ENCODE measurements around the gene HLA-DMA. TPM values are rescaled to one million over a fixed set of nuclear protein-coding genes. Genes with fewer than 3 reads are reported as not detected.

Gene HLA-DMA
- total and polyA plus RNA-seq, 2 of the 13 experiments (the other 11 are each of a cell fraction or from before 2014, with no cell fraction given) = 0.70 to 0.71 TPM

DNA sequence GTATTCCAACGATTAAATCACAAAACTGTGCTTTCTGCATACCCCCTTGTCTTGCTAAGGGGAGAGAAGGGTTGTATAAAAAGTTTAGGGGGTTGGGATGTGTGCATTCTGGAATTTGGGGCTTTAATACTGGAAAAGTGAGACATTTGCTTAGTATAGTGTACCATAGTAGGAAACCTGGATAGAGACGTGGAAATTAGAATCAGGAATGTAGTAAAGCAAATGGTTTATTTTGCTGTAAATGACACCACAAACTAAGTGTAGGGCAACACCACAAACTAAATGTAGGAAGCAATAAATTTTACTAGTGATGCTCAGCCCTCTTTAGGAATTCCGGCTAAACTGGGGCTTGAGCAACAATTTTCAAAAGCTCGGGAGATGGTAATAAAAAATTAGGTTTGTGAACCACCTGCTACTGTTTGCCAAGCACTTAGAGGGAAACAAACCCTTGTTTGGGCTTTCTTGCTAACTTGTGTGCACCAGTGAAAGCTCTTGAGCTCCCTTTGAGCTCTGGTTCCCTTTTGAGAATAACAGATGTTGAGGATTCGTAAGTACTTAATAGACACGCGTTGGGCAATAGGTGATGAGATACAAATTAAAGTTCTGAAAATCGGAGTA, 29.3 kb upstream of the HLA-DMA start (continued):
- TF ChIP-seq, protein P1, sequence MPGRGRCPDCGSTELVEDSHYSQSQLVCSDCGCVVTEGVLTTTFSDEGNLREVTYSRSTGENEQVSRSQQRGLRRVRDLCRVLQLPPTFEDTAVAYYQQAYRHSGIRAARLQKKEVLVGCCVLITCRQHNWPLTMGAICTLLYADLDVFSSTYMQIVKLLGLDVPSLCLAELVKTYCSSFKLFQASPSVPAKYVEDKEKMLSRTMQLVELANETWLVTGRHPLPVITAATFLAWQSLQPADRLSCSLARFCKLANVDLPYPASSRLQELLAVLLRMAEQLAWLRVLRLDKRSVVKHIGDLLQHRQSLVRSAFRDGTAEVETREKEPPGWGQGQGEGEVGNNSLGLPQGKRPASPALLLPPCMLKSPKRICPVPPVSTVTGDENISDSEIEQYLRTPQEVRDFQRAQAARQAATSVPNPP (CRISPR knock-in tag; IDR thresholded peaks at IDR 0.05) = 0 out of 2 replicates have a peak, but pooled peaks have one; percentile 45
- TF ChIP-seq KLF9 (CRISPR knock-in tag; IDR thresholded peaks at IDR 0.05; ENCODE audit: low read depth) (no peak), POLR2A (IDR thresholded peaks at IDR 0.05; ENCODE audit: insufficient read depth in 1 of 2, low read depth in 2 of 2, low read length in 2 of 2) (peak in 1 of 2 experiments; percentile 59; a peak in 1 of 4 replicates)
- TF ChIP-seq, protein P2, sequence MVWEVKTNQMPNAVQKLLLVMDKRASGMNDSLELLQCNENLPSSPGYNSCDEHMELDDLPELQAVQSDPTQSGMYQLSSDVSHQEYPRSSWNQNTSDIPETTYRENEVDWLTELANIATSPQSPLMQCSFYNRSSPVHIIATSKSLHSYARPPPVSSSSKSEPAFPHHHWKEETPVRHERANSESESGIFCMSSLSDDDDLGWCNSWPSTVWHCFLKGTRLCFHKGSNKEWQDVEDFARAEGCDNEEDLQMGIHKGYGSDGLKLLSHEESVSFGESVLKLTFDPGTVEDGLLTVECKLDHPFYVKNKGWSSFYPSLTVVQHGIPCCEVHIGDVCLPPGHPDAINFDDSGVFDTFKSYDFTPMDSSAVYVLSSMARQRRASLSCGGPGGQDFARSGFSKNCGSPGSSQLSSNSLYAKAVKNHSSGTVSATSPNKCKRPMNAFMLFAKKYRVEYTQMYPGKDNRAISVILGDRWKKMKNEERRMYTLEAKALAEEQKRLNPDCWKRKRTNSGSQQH (CRISPR knock-in tag; IDR thresholded peaks at IDR 0.05; ENCODE audit: low read depth) = no peak

DNA sequence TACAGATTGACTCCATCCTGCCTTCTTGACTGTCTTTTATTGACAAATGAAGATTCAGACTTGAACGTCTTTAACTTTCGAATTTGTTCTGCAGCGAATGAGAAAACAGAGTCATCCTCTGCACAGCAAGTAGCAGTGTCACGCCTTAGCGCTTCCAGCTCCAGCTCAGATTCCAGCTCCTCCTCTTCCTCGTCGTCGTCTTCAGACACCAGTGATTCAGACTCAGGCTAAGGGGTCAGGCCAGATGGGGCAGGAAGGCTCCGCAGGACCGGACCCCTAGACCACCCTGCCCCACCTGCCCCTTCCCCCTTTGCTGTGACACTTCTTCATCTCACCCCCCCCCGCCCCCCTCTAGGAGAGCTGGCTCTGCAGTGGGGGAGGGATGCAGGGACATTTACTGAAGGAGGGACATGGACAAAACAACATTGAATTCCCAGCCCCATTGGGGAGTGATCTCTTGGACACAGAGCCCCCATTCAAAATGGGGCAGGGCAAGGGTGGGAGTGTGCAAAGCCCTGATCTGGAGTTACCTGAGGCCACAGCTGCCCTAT, 27.7 kb upstream of the HLA-DMA start:
- intact Hi-C loops (cut with micrococcal nuclease; ENCODE audit: unreplicated experiment) = no loop called here
- TF ChIP-seq SMC3 (IDR thresholded peaks at IDR 0.05; ENCODE audit: low read length) = no peak
- TF ChIP-seq ZNF460 (CRISPR knock-in tag; IDR thresholded peaks at IDR 0.05; ENCODE audit: borderline replicate concordance) = no peak
- peak; percentile 89 for TF ChIP-seq RBM22 (optimal IDR thresholded peaks at IDR 0.05; ENCODE audit: low read length)
- TF ChIP-seq ZNF318 (CRISPR knock-in tag; IDR thresholded peaks at IDR 0.05) = no peak
- no peak for TF ChIP-seq ZNF580 (CRISPR knock-in tag; IDR thresholded peaks at IDR 0.05; ENCODE audit: borderline replicate concordance, low read depth)

More for the DNA sequence above, 27.7 kb upstream of the HLA-DMA start:
- POLR2A ChIA-PET = interaction anchor here (1.0 to 10.2 kb wide), 7 partner anchors 9 to 268 kb away, joined by 3 to 305 read pairs (median 6); partner anchors contain the start of genes BRD2, HLA-DMA and TAP2
- no peak overlapping the region for H3K9ac ChIP-seq (ENCODE audit: insufficient read depth, low read depth, low read length)
- DNase-seq (ENCODE audit: low spot score) (no peak), ATAC-seq (no peak), FAIRE-seq (no peak)
- H2AFZ ChIP-seq (ENCODE audit: low read length) = no peak overlapping the region
- no peaks in the 10 kb centered on the region for H3K27me3 ChIP-seq (ENCODE audit: control insufficient read depth in 1 of 2, insufficient read depth in 2 of 2, low read length in 2 of 2)
- no peak overlapping the region for H3K4me2 ChIP-seq (ENCODE audit: low read depth, low read length)
- no peak overlapping the region for H3K27ac ChIP-seq (ENCODE audit: extremely low read length, insufficient read depth, low read length)
- peaks cover 21% of the 10 kb centered on the region for H3K79me2 ChIP-seq (ENCODE audit: insufficient read depth, low read length)
- no peak overlapping the region for H3K4me3 ChIP-seq (replicated peaks in 1 of 3; ENCODE audit: insufficient read depth in 1 of 3, low read depth in 2 of 3, low read length in 3 of 3)
- peaks cover 31% of the 10 kb centered on the region for H3K4me1 ChIP-seq (ENCODE audit: insufficient read depth, low read length)
- peaks cover 41 to 55% of the 10 kb centered on the region in 2 experiments for H3K36me3 ChIP-seq (replicated peaks in 1 of 2; ENCODE audit: control insufficient read depth in 1 of 2, insufficient read depth in 2 of 2, low read length in 2 of 2)
- CTCF ChIA-PET (ENCODE audit: low intra/inter-chr PET ratio, low total read pairs) = interaction anchor here (7.2 kb wide), 1 partner anchor 47 kb away, joined by 103 read pairs; no protein-coding TSS in a partner anchor
- H3K9me3 ChIP-seq (ENCODE audit: low read length) = no peaks in the 10 kb centered on the region
- 83% methylated on average over 11 of the region's 11 CpGs for WGBS (ENCODE audit: low lambda C conversion rate)
- peaks cover 71% of the 10 kb centered on the region for H4K20me1 ChIP-seq (ENCODE audit: insufficient read depth, low read length)
- in situ Hi-C loops (cut with HindIII; ENCODE audit: extremely low pct_ligation_motif_present, low pct_unique_long_range_greater_than_20kb) = loop anchor here (5.0 kb wide), 1 partner anchor 43 kb away; no protein-coding TSS in a partner anchor
- BruUV-seq (replicated peaks) = TSS peak; percentile 1
